Upper lobe of right lung (tissue), 1 donor: Measurements from ENCODE around the gene EHD3. TPM values are rescaled to one million over a fixed set of nuclear protein-coding genes. Genes with fewer than 3 reads are reported as not detected.

Source experiments
- ATAC-seq: fragments of 200-7000 bp; cut with Tn5 transposase; one replicate; pipeline ENCODE4 v1.9.1; 2020; ENCODE audit warnings: mild to moderate bottlenecking, moderate library complexity
- DNase-seq: peaks from one replicate; pipeline ENCODE4 v3.0.0-alpha.2; 2020
- H3K27ac ChIP-seq: fragments of 200-600 bp; one replicate; pipeline ENCODE4 v1.8.0; 2022
- H3K27me3 ChIP-seq: fragments of 200-600 bp; one replicate; pipeline ENCODE4 v1.8.0; 2022; ENCODE audit warnings: mild to moderate bottlenecking
- H3K36me3 ChIP-seq: fragments of 200-600 bp; one replicate; pipeline ENCODE4 v1.8.0; 2022
- H3K4me1 ChIP-seq: fragments of 200-600 bp; one replicate; pipeline ENCODE4 v1.8.0; 2022
- H3K4me3 ChIP-seq: fragments of 200-600 bp; one replicate; pipeline ENCODE4 v1.8.0; 2022; ENCODE audit warnings: mild to moderate bottlenecking
- H3K9me3 ChIP-seq: fragments of 200-600 bp; one replicate; pipeline ENCODE4 v1.8.0; 2022
- intact Hi-C: fragments of 100-400 bp; cut with DNase I; formaldehyde crosslinking; loops from one replicate; pipeline ENCODE4 v1.11.0; 2022
- total RNA-seq: library from RNA; stranded (reverse); fragmentation: NEBNext Ultra II Directional; extraction: Animal tissue kit (Norgen Biotek cat#: 25700); gene quantifications from one replicate; pipeline ENCODE4 v1.2.1, GENCODE V29; 2021
- TF ChIP-seq, protein P1 (sequence below): fragments of 200-600 bp; IDR thresholded peaks from one replicate; pipeline ENCODE4 v1.8.0; 2022; ENCODE audit warnings: antibody characterized with exemption
- donor health status: DM: no; HTN: yes; CAD: no; lungs with severe emphysema.

The EHD3 gene
- total RNA-seq, 1 donor from 2014 or later: 13.0 TPM

GRCh38 chr2:31219131-31219969 is 14.6 kb upstream of the EHD3 start:
- intact Hi-C loops: no loop called here
- Histone ChIP-seq H3K27me3 (no peaks in the 10 kb centered on the region), H3K9me3 (no peaks in the 10 kb centered on the region), H3K27ac (no peak overlapping the region), H3K36me3 (no peaks in the 10 kb centered on the region), H3K4me1 (no peaks in the 10 kb centered on the region), H3K4me3 (no peak overlapping the region)
- DNase-seq (no peak), ATAC-seq (peak; percentile 66)
- TF ChIP-seq, protein P1, sequence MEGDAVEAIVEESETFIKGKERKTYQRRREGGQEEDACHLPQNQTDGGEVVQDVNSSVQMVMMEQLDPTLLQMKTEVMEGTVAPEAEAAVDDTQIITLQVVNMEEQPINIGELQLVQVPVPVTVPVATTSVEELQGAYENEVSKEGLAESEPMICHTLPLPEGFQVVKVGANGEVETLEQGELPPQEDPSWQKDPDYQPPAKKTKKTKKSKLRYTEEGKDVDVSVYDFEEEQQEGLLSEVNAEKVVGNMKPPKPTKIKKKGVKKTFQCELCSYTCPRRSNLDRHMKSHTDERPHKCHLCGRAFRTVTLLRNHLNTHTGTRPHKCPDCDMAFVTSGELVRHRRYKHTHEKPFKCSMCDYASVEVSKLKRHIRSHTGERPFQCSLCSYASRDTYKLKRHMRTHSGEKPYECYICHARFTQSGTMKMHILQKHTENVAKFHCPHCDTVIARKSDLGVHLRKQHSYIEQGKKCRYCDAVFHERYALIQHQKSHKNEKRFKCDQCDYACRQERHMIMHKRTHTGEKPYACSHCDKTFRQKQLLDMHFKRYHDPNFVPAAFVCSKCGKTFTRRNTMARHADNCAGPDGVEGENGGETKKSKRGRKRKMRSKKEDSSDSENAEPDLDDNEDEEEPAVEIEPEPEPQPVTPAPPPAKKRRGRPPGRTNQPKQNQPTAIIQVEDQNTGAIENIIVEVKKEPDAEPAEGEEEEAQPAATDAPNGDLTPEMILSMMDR: no peak

DNA sequence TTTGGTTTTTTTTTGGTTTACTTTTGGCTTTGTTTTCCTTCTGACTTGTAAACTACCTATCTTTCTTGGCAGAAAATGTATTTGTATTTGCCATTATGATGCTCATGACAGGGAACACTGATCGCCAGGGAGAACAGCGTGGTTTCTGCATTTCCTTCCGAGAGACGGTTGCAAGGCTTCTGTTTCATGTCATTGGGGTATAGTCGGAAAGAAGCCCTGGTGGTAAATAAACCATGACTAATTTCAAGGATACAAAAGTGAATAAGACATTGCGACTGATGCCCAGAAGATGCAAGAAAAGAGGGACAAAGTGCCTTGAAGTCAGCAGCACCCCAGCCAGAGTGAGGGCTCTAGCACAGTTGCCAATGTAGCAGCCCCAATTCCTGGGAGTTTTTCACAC is 12.4 kb upstream of the EHD3 start:
- Histone ChIP-seq H3K9me3 (no peaks in the 10 kb centered on the region), H3K4me3 (no peak overlapping the region), H3K4me1 (no peaks in the 10 kb centered on the region), H3K27me3 (no peaks in the 10 kb centered on the region), H3K27ac (no peak overlapping the region), H3K36me3 (no peaks in the 10 kb centered on the region)
- intact Hi-C loops: no loop called here
- TF ChIP-seq, protein P1: no peak
- DNase-seq (no peak), ATAC-seq (no peak)

GRCh38 chr2:31222071-31222470 is 11.9 kb upstream of the EHD3 start:
- DNase-seq: no peak
- intact Hi-C loops: no loop called here
- TF ChIP-seq, protein P1: no peak

GRCh38 chr2:31223026-31223425 is 10.9 kb upstream of the EHD3 start:
- Histone ChIP-seq H3K9me3 (no peaks in the 10 kb centered on the region), H3K36me3 (no peaks in the 10 kb centered on the region), H3K27ac (no peak overlapping the region), H3K27me3 (no peaks in the 10 kb centered on the region), H3K4me3 (no peak overlapping the region), H3K4me1 (no peaks in the 10 kb centered on the region)
- DNase-seq (no peak), ATAC-seq (no peak)
- TF ChIP-seq, protein P1: no peak
- intact Hi-C loops: no loop called here

More at GRCh38 chr2:31222071-31222470, 11.9 kb upstream of the EHD3 start:
- no peaks in the 10 kb centered on the region for H3K27me3 ChIP-seq
- H3K4me1 ChIP-seq: no peaks in the 10 kb centered on the region
- H3K9me3 ChIP-seq: no peaks in the 10 kb centered on the region
- ATAC-seq: no peak
- no peak overlapping the region for H3K4me3 ChIP-seq
- H3K27ac ChIP-seq: no peak overlapping the region
- H3K36me3 ChIP-seq: no peaks in the 10 kb centered on the region

GRCh38 chr2:31223749-31224148 is 10.2 kb upstream of the EHD3 start:
- H3K27ac ChIP-seq: no peak overlapping the region
- no peak for ATAC-seq
- no peak for DNase-seq
- H3K27me3 ChIP-seq: no peaks in the 10 kb centered on the region
- H3K4me3 ChIP-seq: no peak overlapping the region
- intact Hi-C loops: no loop called here
- H3K9me3 ChIP-seq: no peaks in the 10 kb centered on the region
- no peaks in the 10 kb centered on the region for H3K4me1 ChIP-seq
- H3K36me3 ChIP-seq: no peaks in the 10 kb centered on the region
- TF ChIP-seq, protein P1: no peak
